ENCODE measurements around the gene GDI1.
A peak's percentile ranks its signal among the peaks of the same experiment; 100 is the strongest.

Gene GDI1

DNA sequence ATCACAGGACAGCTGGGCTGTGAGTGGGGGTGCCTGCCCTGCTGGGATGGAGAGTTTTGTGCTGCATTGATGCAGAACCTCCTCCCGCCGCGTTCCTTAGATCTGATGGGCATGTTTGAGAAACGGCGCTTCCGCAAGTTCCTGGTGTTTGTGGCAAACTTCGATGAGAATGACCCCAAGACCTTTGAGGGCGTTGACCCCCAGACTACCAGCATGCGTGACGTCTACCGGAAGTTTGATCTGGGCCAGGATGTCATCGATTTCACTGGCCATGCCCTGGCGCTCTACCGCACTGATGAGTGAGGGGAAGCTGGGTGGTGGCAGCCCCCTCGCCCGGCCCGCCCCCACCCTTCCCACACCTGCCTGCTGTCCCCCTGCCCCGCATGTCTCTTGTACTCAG, 2.9 kb downstream of the GDI1 start:
- DNase-seq, result no peak

DNA sequence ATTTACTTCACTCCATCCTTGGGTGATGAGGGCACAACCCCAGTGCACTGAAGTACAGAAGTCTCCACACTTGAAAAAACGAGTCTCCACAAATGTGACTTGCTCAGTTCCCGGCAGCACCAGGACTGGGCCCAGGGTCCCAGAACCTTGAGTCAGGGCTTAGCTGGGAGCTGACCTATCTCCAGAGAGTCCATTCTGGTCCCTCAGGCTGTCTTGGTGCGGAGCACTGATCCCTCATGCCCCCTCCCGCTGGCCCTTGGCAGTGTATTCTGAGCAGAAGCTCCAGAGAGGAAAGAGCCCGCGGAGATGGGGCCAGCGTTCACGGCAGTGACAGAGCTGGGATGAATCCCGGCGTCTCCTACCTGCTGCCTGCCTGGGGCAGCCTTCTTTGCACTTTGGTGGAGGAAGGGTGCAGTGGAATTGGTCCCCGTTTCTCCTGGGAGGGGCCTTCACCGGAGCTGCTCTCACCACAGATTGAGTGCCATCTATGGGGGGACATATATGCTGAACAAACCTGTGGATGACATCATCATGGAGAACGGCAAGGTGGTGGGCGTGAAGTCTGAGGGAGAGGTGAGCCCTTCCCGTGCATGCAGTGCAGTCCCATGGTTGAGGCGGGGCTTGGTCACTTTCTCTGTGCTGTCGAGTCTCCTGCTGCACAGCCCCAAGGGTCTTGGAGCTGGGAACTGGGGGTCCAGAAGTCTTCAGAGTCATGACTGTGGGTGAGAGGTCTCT, 3.8 kb downstream of the GDI1 start:
- no peak for DNase-seq

DNA sequence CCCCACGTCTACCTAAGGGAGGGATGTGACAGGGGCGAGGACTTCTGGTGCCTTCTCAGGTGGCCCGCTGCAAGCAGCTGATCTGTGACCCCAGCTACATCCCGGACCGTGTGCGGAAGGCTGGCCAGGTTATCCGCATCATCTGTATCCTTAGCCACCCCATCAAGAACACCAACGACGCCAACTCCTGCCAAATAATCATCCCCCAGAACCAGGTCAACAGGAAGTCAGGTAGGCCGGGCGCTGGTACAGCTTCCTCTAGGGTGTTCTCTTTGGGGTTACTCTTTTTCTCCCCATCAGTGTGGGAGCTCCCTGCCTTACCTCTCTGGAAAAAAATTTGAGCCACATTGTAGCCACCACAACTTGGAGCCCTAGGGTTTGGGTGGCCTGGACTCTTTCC, 4.6 kb downstream of the GDI1 start:
- DNase-seq, result no peak

DNA sequence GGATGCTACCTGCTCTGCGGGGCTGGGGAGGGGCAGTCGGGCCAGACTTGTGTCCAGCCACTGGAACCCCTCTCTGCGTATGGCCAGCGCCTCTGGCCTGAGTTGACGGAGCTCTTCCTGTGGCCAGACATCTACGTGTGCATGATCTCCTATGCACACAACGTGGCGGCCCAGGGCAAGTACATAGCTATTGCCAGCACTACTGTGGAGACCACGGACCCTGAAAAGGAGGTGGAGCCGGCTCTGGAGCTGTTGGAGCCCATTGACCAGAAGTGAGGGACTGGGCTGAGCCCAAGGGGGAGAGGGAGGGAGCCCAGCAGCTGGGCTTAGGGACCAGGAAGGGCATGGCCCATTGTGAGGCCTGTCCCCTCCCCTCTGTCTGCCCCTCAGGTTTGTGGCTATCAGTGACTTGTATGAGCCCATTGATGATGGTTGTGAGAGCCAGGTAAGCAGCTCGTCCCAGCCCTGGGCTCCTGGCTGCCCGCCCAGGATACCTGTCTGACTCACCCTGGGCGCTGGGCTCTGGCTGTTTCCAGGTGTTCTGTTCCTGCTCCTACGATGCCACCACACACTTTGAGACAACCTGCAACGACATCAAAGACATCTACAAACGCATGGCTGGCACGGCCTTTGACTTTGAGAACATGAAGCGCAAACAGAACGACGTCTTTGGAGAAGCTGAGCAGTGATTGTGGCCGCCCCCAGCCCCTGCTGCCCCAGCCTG, 5.2 kb downstream of the GDI1 start:
- DNase-seq, result no peak

DNA sequence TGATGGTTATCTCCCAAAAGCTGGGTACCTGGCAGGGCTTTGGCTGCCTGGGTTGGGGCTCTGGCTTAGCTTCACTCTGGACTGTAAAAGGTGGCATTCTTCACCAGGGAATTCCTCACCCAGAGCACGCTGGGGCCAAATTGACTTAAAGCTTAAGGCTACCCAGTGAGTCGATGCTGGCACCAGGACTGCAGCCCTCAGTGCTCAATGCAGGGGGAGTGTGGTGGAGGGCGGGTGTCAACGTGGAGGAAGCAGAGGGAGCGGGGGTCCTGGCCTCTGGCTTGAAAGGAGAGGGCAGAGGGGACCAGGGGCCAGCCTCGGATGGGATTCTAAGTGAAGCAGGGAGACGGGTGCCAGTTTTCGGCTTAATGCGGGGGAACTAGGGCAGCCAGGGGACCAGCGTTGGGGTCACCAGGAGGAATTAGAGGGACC, 6.5 kb downstream of the GDI1 start:
- DNase-seq, result no peak

DNA sequence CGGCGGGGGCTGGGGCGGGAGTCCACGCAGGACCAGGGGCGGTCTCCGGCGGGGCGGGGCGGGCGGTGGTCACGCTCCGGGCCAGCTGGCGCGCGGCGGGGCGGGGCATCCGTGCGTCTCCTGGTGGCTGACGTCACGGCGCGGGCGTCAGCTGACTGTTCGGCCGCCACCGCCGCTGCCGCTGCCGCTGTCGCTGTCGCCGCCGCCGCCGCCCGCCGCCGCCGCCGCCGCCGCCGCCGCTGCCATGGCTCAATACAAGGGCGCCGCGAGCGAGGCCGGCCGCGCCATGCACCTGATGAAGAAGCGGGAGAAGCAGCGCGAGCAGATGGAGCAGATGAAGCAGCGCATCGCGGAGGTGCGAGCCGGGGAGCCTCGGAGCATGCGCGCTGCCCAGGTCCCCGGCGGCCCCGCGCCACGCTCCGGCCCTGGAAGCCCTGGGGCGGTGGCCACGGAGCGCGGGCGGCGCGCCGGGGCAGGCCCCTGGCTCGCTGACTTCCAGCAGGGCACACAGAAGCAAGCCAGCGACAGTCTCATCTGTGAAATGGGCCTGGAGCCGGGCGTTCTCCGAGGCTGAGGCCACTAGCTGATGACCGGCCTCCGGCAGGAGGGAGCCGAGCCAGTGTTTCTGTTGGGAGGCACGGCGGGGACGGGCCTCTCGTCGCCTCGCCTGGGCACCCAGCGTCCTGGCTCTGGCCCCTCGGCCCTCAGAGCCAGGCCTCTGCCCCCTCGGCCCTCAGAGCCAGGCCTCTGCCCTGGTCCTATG, 7.2 kb downstream of the GDI1 start, which contains the start of gene FAM50A:
FAM50A (plus strand) TSS at position 150 of the 763 bp plus-strand sequence; CDS start at position 245, 95 bp downstream.
- peak; percentile 53 to 68 for DNase-seq

DNA sequence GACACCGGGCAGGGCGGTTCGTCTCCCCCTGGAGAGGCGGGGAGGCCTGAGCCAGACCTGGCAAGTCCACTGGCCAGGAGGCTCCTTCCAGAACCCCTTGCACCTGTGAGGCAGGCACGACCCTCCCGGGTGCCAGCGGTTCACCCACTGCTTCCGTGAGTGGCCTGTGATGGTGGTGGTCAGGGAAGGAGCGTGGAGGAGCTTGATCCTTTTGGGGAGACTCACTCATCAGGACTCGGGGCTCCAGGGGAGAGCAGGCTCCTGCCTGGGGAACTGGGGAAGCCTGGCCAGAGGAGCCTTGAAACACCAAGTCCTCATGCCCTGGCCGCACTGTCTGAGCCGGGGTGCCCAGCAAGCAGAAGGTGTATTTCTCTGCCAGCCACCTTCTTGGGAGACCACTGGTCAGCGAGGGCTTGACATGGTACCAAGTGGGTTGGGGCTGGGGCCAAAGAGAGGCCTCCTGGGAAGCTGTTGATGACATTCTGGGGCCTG, 7.8 kb downstream of the GDI1 start:
- no peak for DNase-seq

DNA sequence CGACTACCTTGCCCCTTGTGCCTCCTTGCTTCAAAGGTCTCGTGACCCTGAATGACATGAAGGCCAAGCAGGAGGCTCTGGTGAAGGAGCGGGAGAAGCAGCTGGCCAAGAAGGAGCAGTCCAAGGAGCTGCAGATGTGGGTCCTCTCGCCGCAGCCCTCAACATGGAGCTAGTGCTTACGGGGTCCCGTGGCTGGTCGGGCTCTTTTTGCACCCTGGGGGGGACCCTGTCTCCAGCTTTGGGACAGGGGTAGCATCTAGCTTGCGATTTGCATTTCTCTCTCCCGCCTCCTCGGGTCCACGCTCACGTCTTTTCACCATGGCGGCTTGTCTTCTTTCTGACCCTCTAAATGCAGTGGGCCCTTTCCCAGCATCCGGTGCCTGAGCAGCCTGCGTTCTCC, 8.8 kb downstream of the GDI1 start:
- no peak for DNase-seq

DNA sequence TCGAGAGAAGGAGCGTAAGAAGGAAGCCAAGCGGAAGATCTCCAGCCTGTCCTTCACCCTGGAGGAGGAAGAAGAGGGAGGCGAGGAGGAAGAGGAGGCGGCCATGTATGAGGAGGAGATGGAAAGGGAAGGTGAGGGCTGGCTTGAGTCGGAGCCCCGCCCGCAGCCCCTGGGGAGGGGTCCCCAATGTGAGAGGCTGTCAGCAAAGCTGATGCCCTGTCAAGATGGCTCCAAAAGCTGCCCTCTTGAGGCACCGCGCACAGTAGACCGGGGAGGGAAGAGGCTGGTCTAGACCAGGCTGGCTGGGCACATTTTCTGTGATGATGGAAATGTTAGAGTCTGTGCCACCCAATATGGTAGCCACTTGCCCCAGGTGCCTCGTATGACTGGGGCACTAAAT, 9.5 kb downstream of the GDI1 start:
- DNase-seq, result no peak

DNA sequence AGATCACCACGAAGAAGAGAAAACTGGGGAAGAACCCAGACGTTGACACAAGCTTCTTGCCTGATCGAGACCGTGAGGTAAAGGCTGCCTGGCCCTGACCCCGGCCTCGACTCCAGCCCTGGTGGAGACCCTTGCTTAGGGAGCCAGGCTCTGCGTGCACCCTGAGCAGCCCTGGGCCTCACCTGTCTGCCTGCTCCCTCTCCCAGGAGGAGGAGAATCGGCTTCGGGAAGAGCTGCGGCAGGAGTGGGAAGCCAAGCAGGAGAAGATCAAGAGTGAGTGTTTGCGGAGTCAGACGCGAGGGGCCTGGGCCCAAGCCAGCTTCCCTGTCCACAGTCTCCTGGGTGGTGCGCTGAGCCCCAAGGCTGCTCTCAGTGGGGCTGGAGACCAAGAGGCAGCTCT, 11.5 kb downstream of the GDI1 start:
- DNase-seq, result no peak

DNA sequence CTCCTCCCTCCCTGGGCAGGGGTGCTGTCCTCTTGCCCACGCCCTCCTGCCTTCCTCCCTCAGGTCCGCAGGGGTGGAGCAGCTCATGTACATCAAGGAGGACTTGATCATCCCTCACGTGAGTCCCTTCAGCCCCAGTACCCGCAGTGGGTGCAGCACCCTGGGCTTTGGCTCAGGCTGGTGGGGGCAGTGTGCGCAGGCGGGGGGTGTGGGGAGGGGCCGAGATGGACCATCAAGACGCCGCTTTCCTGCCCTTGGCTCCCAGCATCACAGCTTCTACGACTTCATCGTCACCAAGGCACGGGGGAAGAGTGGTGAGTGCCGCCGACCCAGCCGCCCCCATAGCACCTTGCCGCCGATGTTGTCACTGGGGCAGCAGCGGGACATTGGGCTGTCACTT, 12.7 kb downstream of the GDI1 start:
- DNase-seq, result no peak

DNA sequence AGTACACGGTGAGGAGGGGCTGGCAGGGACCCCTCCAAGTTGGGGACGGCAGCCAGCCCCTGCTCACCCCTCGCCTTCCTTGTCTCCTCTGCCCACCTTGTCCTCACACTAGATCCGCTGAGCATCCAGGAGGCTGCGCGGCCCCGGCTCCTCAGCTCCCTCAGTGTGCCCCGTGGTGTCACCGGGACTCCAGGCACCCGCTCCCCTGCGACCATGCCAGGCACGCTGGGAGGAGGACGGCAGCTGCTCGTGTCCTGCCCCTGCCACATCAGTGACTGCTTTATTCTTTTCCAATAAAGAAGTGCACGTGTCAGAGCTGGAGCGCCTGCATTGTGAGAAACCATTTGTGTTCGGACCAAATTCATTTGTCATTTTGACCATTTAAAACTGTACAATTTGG, 13.4 kb downstream of the GDI1 start:
- DNase-seq, result no peak

DNA sequence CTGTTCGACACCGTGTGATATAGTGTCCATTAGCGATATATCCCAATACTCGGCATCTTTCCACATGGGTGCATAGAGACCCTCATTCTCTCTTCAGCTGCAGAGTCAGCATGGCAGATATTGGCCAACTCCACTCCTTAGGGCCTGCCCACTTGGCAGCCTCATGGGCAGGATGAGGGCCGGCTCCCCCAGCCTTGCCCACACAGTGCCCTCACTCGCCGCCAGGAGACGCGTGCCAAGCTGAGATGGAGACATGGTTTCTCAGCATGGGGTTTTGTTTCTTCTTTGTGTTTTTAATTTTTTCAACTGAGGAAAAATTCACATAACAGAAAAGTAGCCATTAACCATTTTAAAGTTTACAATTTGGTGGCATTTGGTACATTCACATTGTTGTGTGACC, 15.9 kb downstream of the GDI1 start:
- no peak for DNase-seq

DNA sequence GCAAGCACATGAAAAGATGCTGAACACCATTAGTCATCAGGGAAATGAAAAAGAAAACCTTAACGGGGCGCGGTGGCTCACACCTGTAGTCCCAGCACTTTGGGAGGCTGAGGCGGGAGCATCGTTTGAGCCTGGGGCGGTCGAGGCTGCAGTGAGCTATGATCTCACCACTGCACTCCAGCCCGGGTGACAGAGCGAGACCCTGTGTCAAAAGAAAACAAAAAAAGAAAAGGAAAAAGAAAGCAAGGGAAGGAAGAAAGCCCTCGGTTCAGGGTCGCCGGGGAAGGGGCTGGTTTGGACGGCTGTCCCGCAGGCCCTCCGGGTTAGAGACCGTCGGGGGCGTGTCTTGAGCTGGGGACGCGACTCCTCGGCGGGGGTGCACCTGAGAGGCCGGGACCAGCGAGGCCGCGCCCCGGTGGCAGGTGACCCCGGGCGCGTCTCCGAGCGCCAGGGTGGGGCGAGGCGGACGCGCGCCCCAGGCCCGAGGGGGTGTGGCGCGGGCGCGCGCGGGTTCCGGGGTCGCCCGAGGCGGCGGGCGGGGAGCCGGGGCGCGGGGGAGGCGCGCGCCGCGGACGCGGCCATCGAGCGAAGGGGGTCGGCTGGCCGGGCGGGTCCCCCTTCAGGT, 20.6 kb downstream of the GDI1 start:
- peak; percentile 32 to 56 for DNase-seq

DNA sequence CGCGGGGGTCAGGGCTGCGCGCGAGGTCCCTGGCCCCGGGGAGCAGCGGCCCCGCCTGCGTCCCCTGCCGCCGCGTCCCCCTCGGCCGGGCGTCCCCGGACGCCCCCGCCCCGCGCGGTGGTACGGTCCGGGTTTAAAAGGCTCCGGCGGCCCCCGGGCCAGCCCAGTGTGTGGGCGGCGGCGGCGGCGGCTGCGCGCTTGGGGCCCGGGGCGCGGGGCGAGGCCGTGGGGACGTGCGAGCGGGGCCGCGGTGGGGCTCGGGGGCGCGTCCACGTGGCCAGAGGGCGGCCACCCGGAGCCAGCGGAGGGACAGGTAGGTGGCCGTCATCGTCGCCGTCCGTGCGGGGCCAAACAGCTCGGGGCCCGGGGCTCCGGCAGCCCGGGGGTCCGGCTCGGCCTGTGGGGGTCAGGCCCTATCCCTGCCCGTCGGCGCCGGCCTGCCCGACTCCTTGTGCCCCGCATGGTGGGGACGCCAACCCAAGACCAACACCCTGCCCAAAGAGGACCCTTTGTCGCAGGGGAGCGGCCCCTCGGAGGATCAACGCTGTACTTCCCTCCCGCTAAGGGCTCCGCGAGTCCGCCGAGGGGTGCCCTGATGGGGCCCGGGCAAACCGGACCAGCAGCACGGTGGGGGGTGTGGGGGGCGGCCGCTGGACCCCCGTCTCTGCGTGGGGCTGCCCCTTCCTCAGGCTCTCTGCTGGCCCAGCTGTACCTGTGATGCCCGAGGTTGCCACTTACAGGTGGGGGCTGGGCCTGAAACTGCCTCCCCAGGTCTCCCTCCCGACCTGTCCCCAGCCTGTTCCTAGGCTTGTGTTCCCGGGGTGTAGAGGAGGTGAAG, 21.4 kb downstream of the GDI1 start, which contains the start of gene PLXNA3:
PLXNA3 (plus strand) TSS at position 166 of the 838 bp plus-strand sequence. CDS start 1,903 bp downstream, outside the sequence.
- peak; percentile 55 to 69 for DNase-seq

DNA sequence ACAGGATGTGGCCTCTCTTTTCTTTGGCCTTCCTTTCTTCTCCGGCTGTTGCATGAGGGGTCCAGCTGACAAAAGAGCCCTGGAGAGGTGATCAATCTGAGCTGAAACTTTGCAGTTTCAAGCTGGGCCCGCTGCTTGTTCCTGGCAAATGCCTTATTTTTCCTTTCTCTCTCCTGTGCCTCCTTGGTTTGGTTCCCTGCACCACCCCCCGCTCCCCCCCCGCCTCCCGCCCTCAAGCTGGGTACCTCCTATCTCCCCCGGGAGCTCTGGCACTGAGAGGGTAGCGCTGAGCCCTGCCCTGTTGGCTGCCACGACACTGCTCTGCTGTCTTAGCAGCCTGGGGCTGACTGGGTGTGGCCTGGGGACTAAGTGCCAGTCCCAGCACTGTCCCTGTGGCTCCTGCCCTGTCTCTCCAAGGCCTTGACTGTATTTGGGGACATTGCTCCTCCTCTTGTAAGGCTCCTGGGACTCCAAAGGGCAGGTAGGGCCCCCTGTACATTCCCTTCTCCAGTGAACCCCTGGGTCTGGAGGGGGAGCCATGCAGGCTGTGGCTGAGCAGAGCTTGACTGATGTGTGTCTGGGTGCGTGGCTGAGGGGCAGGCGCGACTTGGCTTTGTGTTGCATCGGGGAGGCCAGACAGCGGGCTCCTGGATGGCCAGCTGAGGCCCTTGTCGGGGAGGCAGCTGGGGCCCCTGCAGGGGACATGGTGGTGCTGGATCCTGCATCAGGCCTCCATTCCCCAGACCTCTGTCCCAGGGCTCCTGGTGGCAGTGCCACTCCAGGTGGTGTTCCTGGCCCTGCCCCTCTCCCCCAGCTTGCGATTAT, 22.2 kb downstream of the GDI1 start:
- no peak for DNase-seq

DNA sequence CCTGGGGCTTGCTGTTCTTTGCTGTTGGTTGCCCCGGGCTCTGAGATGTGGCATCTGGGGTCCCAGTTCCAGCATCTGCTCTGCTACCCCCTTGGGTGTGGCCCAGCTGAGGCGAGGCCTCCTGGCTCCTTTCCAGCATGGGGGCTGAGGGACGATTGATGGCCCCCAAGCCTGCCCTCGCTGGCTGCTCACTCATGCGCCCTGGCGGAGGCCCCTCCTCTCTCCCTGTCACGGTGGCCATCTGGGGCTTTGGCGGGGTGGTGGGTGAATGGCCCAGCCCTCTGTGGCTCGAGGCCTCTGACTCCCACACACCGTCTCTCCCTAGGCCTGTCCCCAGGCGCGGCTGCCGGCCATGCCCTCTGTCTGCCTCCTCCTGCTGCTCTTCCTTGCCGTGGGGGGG, 22.9 kb downstream of the GDI1 start:
- DNase-seq, result no peak

DNA sequence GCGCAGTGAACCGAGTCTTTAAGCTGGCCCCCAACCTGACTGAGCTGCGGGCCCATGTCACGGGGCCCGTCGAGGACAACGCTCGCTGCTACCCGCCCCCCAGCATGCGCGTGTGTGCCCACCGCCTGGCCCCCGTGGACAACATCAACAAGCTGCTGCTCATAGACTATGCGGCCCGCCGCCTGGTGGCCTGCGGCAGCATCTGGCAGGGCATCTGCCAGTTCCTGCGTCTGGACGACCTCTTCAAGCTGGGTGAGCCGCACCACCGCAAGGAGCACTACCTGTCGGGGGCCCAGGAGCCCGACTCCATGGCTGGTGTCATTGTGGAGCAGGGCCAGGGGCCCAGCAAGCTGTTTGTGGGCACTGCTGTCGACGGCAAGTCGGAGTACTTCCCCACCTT, 23.4 kb downstream of the GDI1 start:
- DNase-seq, result no peak

DNA sequence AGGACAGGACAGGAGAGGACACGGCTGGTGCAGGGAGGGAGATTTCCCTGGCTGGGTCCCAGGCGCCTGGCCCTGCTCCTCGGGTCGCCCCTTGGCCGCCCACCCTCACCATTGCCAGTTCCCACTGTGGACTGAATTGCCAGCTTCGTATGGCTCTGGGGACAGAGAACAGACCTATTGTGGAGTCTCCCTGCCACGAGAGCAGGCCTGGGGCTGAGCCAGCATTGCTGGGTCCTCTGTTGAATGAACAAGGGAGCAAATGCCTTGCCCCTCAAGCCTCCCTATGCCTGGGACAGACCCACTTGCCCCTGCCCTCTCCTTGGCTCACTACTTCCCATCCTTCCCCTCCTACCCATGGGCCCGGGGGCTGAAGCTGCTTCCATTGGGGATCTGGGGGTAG, 25.4 kb downstream of the GDI1 start:
- no peak for DNase-seq

DNA sequence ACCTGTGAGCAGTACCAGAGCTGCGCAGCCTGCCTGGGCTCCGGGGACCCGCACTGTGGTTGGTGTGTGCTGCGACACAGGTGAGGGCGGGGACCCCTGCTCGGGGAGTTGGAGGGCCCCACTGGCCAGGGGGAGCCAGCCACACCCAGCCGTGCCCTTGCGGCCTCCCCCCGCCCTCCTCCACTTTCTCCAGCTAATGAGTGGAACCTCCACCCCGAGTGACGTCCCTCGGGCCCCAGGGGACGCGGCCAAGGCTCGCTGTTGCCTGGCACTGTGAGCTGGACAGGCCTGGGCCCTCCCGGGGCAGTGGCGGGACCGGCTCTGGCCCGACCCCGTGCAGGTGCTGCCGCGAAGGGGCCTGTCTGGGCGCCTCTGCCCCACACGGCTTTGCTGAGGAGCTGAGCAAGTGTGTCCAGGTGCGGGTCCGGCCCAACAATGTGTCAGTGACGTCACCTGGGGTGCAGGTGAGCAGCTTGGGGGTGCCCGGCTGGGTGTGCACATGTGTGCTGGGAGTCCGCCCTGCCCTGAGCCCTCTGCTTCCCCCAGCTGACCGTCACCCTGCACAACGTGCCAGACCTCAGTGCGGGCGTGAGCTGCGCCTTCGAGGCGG, 26.8 kb downstream of the GDI1 start:
- no peak for DNase-seq
